A673 (cell line): ENCODE results near the gene SLC26A2.

Experiments
- EZH2 ChIP-seq: fragments of 200-600 bp; sonication (generic); IDR thresholded peaks from 2 replicates; pipeline ENCODE4 v1.6.1; 2017; ENCODE audit warnings: borderline replicate concordance, low read depth, mild to moderate bottlenecking, mixed read lengths, antibody characterized with exemption, low read length; ENCODE audit not compliant: poor library complexity, severe bottlenecking
- TF ChIP-seq, protein P1 (sequence below): fragments of 300-800, 200-600 bp; sonication (generic); conservative IDR thresholded peaks from 2 replicates; pipeline ENCODE4 v1.5.1; 2017; ENCODE audit warnings: low read depth, mild to moderate bottlenecking, antibody characterized with exemption, low read length, moderate library complexity, mixed read lengths

GRCh38 chr5:149957855-149958254 is 2.7 kb upstream of the SLC26A2 start:
- TF ChIP-seq, protein P1, sequence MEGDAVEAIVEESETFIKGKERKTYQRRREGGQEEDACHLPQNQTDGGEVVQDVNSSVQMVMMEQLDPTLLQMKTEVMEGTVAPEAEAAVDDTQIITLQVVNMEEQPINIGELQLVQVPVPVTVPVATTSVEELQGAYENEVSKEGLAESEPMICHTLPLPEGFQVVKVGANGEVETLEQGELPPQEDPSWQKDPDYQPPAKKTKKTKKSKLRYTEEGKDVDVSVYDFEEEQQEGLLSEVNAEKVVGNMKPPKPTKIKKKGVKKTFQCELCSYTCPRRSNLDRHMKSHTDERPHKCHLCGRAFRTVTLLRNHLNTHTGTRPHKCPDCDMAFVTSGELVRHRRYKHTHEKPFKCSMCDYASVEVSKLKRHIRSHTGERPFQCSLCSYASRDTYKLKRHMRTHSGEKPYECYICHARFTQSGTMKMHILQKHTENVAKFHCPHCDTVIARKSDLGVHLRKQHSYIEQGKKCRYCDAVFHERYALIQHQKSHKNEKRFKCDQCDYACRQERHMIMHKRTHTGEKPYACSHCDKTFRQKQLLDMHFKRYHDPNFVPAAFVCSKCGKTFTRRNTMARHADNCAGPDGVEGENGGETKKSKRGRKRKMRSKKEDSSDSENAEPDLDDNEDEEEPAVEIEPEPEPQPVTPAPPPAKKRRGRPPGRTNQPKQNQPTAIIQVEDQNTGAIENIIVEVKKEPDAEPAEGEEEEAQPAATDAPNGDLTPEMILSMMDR = no peak
- no peak for TF ChIP-seq EZH2
